ENCODE results near the gene TENM4.
A peak's percentile ranks its signal among the peaks of the same experiment; 100 is the strongest.

The TENM4 gene

DNA sequence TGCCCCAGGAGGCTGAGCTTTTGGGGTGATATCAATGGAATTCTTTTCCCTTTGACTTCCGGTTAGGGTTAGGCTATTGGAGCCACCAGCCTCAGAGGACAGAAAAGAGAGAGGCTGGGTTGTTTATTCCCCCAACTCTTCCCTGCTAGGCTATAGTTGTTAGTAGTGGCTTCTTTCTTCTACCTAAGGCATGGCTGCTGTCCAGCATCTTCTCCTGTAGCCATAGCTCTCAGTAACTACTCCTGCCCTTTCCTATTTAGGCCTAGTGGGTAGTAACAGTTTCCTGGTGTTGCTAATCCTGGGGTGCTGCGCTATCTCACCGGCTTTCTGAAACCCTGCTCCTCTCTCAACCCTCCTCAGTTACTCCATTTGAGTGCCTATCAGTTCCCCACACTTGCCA, 184.9 kb downstream of the TENM4 start:
- TF ChIP-seq EP300 (IDR thresholded peaks at IDR 0.05; ENCODE audit: borderline replicate concordance) (no peak), REST (IDR thresholded peaks at IDR 0.05; ENCODE audit: low read depth) (peak; percentile 35; the same call in 1 of the 2 replicates)

GRCh38 chr11:79253280-79253679, 187.6 kb downstream of the TENM4 start:
- no peak for TF ChIP-seq FOXM1 (IDR thresholded peaks at IDR 0.05; ENCODE audit: borderline replicate concordance, low read depth)
- no peak for TF ChIP-seq EGR1 (IDR thresholded peaks at IDR 0.05)
- no peak for TF ChIP-seq YY1 (IDR thresholded peaks at IDR 0.05; ENCODE audit: low read depth)
- no peak for TF ChIP-seq TEAD4 (IDR thresholded peaks at IDR 0.05)
- TF ChIP-seq NFIC (IDR thresholded peaks at IDR 0.05): no peak
- TF ChIP-seq TAF1 (IDR thresholded peaks at IDR 0.05; ENCODE audit: low read depth): no peak
- no peak for TF ChIP-seq EP300 (IDR thresholded peaks at IDR 0.05; ENCODE audit: borderline replicate concordance)
- no peak for TF ChIP-seq RAD21 (IDR thresholded peaks at IDR 0.05; ENCODE audit: low read depth)

DNA sequence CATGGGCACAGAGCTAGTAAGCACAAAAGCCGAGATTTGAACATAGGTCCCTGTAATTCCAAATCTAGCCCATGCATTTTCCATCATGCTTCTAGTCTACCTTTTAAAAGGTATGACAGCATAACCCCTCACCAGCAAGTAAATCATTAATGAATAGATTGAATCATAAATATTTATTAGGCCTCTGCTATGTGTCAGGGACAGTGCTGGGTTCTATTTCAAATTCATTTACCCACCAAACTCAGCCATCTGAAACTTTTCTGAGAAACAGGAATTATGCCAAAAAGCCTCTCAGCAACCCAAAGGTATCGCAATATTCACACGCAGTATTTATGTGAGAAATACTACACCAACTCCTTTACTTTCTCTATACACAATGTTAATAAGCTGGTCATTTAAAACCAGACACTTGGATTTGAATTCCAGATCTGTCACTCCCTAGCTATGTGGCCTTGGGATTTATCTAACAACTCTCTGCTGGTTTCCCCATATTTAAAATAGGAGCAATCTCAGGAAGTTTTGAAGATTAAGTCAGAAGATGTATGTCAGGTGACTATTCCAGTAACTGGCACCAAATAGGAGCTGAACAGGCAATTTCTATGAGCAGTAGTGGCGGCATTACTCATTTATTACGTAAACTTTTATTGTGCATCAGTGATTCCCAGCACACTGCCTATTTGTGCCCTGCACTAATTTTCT, 191.4 kb downstream of the TENM4 start:
- TF ChIP-seq, protein P1, sequence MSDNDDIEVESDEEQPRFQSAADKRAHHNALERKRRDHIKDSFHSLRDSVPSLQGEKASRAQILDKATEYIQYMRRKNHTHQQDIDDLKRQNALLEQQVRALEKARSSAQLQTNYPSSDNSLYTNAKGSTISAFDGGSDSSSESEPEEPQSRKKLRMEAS (IDR thresholded peaks at IDR 0.05): no peak
- no peak for TF ChIP-seq ZBTB7A (IDR thresholded peaks at IDR 0.05; ENCODE audit: low read depth)
- TF ChIP-seq NFIC (IDR thresholded peaks at IDR 0.05): no peak
- no peak for TF ChIP-seq TCF12 (IDR thresholded peaks at IDR 0.05; ENCODE audit: low read depth)

GRCh38 chr11:79244798-79245197, 196.0 kb downstream of the TENM4 start:
- TF ChIP-seq TAF1 (IDR thresholded peaks at IDR 0.05; ENCODE audit: low read depth) (no peak), FOXM1 (IDR thresholded peaks at IDR 0.05; ENCODE audit: borderline replicate concordance, low read depth) (no peak), YY1 (IDR thresholded peaks at IDR 0.05; ENCODE audit: low read depth) (no peak), RAD21 (IDR thresholded peaks at IDR 0.05; ENCODE audit: low read depth) (no peak)
- TF ChIP-seq, protein P1 (IDR thresholded peaks at IDR 0.05): no peak

DNA sequence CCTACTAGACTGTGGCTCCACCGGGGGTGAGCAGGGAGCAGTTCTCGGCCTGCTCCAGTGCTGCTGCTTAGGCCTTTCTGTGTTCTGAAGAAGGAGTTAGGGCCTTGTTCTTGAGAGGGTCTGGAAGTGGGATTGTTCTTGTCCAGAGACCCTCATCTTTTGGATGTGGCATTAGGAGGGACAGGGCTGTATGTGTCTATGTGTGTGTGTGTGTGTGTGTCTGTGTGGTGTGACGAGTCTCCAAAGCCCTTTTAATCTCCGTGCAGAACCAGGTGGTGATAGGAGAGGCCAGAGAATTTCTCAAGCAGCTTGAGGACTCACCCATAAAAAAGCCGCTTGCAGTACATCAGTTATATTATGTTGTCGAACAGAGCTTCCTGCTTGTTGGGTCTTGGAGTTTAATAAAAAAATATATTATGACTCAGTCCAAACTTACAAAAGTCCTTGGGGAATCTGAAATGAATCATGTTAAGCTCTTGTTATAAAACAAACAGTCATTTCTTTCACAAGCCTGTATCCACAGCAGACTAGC, 196.5 kb downstream of the TENM4 start:
- TF ChIP-seq, protein P1 (IDR thresholded peaks at IDR 0.05): no peak
- TF ChIP-seq CEBPB (IDR thresholded peaks at IDR 0.05) (no peak), TAF1 (IDR thresholded peaks at IDR 0.05; ENCODE audit: low read depth) (no peak), FOXM1 (IDR thresholded peaks at IDR 0.05; ENCODE audit: borderline replicate concordance, low read depth) (no peak), NFIC (IDR thresholded peaks at IDR 0.05) (no peak), YY1 (IDR thresholded peaks at IDR 0.05; ENCODE audit: low read depth) (no peak), ZBTB7A (IDR thresholded peaks at IDR 0.05; ENCODE audit: low read depth) (no peak), TEAD4 (IDR thresholded peaks at IDR 0.05) (no peak)

GRCh38 chr11:79243422-79244210, 197.2 kb downstream of the TENM4 start:
- TF ChIP-seq REST (IDR thresholded peaks at IDR 0.05; ENCODE audit: low read depth) (no peak), CREB1 (IDR thresholded peaks at IDR 0.05; ENCODE audit: low read depth) (no peak), EGR1 (IDR thresholded peaks at IDR 0.05) (no peak), EP300 (IDR thresholded peaks at IDR 0.05; ENCODE audit: borderline replicate concordance) (no peak), TEAD4 (IDR thresholded peaks at IDR 0.05) (no peak), TAF1 (IDR thresholded peaks at IDR 0.05; ENCODE audit: low read depth) (no peak), ZBTB7A (IDR thresholded peaks at IDR 0.05; ENCODE audit: low read depth) (no peak), USF1 (IDR thresholded peaks at IDR 0.05) (no peak), TCF12 (IDR thresholded peaks at IDR 0.05; ENCODE audit: low read depth) (no peak), YY1 (IDR thresholded peaks at IDR 0.05; ENCODE audit: low read depth) (no peak), NFIC (IDR thresholded peaks at IDR 0.05) (no peak), FOXM1 (IDR thresholded peaks at IDR 0.05; ENCODE audit: borderline replicate concordance, low read depth) (no peak)
- TF ChIP-seq, protein P1 (IDR thresholded peaks at IDR 0.05): no peak

Measured in Ishikawa (cell line).